Measurements from ENCODE around the gene TBCK. TPM values are rescaled to one million over a fixed set of nuclear protein-coding genes. Genes with fewer than 3 reads are reported as not detected.
A peak's percentile ranks its signal among the peaks of the same experiment; 100 is the strongest.

The TBCK gene
- total and polyA plus RNA-seq, 9 of the 15 experiments (the other 6 are each of a cell fraction or from before 2014, with no cell fraction given), result 5.3 to 26.6 (median 16.2) TPM

DNA sequence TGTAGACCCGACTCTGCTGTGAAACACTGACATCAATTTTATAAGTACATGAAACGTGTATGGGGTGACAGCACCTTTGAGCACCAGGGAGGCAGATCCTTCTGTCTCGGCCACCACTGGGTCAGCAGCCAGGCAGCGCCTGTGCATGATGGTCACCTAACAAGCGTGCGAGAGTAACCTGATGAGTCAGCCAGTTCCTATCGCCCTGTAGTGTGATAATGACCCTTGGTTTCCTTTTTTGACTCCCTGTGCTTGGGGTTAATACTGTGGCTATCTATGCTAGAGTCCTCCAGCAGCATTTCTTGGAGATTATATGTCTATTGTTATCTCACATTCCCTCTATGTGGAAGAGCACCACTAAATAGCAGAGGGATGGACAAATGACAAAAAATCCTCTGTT, 319.2 kb downstream of the TBCK start (continued):
- TF ChIP-seq, protein P1, sequence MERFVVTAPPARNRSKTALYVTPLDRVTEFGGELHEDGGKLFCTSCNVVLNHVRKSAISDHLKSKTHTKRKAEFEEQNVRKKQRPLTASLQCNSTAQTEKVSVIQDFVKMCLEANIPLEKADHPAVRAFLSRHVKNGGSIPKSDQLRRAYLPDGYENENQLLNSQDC (CRISPR knock-in tag; IDR thresholded peaks at IDR 0.05), result no peak
- TF ChIP-seq SMARCA4 (IDR thresholded peaks at IDR 0.05) (0 out of 2 replicates have a peak, but pooled peaks have one; percentile 63), YBX1 (IDR thresholded peaks at IDR 0.05) (no peak), KDM1A (IDR thresholded peaks at IDR 0.05) (peak; percentile 38 to 47; a peak in 1 of 4 replicates), SRF (CRISPR knock-in tag; IDR thresholded peaks at IDR 0.05) (peak in 1 of 2 experiments; percentile 44; a peak in 1 of 4 replicates), MAFG (tag; conservative IDR thresholded peaks at IDR 0.05) (peak; percentile 35; the same call in 1 of the 2 replicates), NFE2 (IDR thresholded peaks at IDR 0.05; ENCODE audit: low read depth) (peak; percentile 75), CBFA2T3 (IDR thresholded peaks at IDR 0.05) (peak; percentile 72), CBX3 (IDR thresholded peaks at IDR 0.05; ENCODE audit: borderline replicate concordance in 1 of 2, low read length in 2 of 2) (peak in 1 of 2 experiments; percentile 26; a peak in 1 of 3 replicates), ZNF316 (IDR thresholded peaks at IDR 0.05) (peak; percentile 96), JUN (IDR thresholded peaks at IDR 0.05; ENCODE audit: borderline replicate concordance, low read depth, low read length) (0 out of 2 replicates have a peak, but pooled peaks have one; percentile 12), JUN (CRISPR knock-in tag; IDR thresholded peaks at IDR 0.05; ENCODE audit: borderline replicate concordance) (no peak), HLTF (IDR thresholded peaks at IDR 0.05) (no peak), SPI1 (IDR thresholded peaks at IDR 0.05; ENCODE audit: borderline replicate concordance, low read depth, low read length) (peak; percentile 12; the same call in 1 of the 2 replicates), TEAD4 (IDR thresholded peaks at IDR 0.05; ENCODE audit: low read length) (peak; percentile 48), TEAD4 (CRISPR knock-in tag; IDR thresholded peaks at IDR 0.05; ENCODE audit: borderline replicate concordance) (no peak), CBFA2T2 (conservative IDR thresholded peaks at IDR 0.05) (peak; percentile 50), ZNF589 (CRISPR knock-in tag; IDR thresholded peaks at IDR 0.05; ENCODE audit: low read depth) (no peak), ZFPM2 (CRISPR knock-in tag; IDR thresholded peaks at IDR 0.05) (no peak), C11orf30 (IDR thresholded peaks at IDR 0.05; ENCODE audit: low read depth) (peak; percentile 90)
- TF ChIP-seq, protein P2, sequence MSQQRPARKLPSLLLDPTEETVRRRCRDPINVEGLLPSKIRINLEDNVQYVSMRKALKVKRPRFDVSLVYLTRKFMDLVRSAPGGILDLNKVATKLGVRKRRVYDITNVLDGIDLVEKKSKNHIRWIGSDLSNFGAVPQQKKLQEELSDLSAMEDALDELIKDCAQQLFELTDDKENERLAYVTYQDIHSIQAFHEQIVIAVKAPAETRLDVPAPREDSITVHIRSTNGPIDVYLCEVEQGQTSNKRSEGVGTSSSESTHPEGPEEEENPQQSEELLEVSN (IDR thresholded peaks at IDR 0.05; ENCODE audit: borderline replicate concordance in 1 of 2, extremely low read depth in 1 of 2, insufficient read depth in 1 of 2, insufficient read length in 1 of 2, low read depth in 1 of 2, low read length in 1 of 2, poor library complexity in 1 of 2, severe bottlenecking in 1 of 2), result peak in 1 of 2 experiments; percentile 46
- TF ChIP-seq, protein P3, sequence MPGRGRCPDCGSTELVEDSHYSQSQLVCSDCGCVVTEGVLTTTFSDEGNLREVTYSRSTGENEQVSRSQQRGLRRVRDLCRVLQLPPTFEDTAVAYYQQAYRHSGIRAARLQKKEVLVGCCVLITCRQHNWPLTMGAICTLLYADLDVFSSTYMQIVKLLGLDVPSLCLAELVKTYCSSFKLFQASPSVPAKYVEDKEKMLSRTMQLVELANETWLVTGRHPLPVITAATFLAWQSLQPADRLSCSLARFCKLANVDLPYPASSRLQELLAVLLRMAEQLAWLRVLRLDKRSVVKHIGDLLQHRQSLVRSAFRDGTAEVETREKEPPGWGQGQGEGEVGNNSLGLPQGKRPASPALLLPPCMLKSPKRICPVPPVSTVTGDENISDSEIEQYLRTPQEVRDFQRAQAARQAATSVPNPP (IDR thresholded peaks at IDR 0.05; ENCODE audit: borderline replicate concordance, insufficient read depth, insufficient read length), result no peak
- TF ChIP-seq, protein P4, sequence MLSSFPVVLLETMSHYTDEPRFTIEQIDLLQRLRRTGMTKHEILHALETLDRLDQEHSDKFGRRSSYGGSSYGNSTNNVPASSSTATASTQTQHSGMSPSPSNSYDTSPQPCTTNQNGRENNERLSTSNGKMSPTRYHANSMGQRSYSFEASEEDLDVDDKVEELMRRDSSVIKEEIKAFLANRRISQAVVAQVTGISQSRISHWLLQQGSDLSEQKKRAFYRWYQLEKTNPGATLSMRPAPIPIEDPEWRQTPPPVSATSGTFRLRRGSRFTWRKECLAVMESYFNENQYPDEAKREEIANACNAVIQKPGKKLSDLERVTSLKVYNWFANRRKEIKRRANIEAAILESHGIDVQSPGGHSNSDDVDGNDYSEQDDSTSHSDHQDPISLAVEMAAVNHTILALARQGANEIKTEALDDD (IDR thresholded peaks at IDR 0.05), result 0 out of 2 replicates have a peak, but pooled peaks have one; percentile 41
- TF ChIP-seq, protein P5, sequence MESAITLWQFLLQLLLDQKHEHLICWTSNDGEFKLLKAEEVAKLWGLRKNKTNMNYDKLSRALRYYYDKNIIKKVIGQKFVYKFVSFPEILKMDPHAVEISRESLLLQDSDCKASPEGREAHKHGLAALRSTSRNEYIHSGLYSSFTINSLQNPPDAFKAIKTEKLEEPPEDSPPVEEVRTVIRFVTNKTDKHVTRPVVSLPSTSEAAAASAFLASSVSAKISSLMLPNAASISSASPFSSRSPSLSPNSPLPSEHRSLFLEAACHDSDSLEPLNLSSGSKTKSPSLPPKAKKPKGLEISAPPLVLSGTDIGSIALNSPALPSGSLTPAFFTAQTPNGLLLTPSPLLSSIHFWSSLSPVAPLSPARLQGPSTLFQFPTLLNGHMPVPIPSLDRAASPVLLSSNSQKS (CRISPR knock-in tag; IDR thresholded peaks at IDR 0.05), result no peak

Data from K562 (cell line).